ENCODE results near the gene FASTK. TPM values are rescaled to one million over a fixed set of nuclear protein-coding genes. Genes with fewer than 3 reads are reported as not detected.

Gene FASTK
- total and polyA plus RNA-seq, 2 donors (not counting 3 experiments of a cell fraction or from before 2014, with no cell fraction given): 73.3 to 113 TPM

GRCh38 chr7:151066273-151066974 lies 14.2 kb downstream of the FASTK start:
- Histone ChIP-seq H4K20me1 (replicated peaks; ENCODE audit: control insufficient read depth, extremely low read depth, insufficient read depth, low read length) (no peaks in the 10 kb centered on the region), H3K27me3 (ENCODE audit: control insufficient read depth in 2 of 2, insufficient read depth in 2 of 2, low read length in 2 of 2) (no peaks in the 10 kb centered on the region), H3K27ac (ENCODE audit: insufficient read depth, low read depth, low read length) (no peak overlapping the region), H3K9me3 (replicated peaks; ENCODE audit: control insufficient read depth, insufficient read depth, low read length) (no peaks in the 10 kb centered on the region), H3K79me2 (ENCODE audit: control insufficient read depth, insufficient read depth, low read length) (peaks cover 16% of the 10 kb centered on the region), H3K36me3 (ENCODE audit: control insufficient read depth in 2 of 2, extremely low read depth in 1 of 2, insufficient read depth in 2 of 2, low read length in 2 of 2) (peaks cover 18 to 62% of the 10 kb centered on the region in 2 experiments), H3K4me3 (replicated peaks in 1 of 3; ENCODE audit: insufficient read depth in 1 of 3, low read depth in 1 of 3, low read length in 3 of 3) (no peak overlapping the region), H3K9me1 (replicated peaks; ENCODE audit: control insufficient read depth, extremely low read depth, insufficient read depth, low read length) (no peaks in the 10 kb centered on the region), H3K4me1 (ENCODE audit: control insufficient read depth, extremely low read depth, insufficient read depth, low read length) (peaks cover under 1% of the 10 kb centered on the region), H3K4me2 (ENCODE audit: insufficient read depth, low read length) (no peak overlapping the region), H2AFZ (ENCODE audit: low read depth, low read length) (no peak overlapping the region), H3K9ac (replicated peaks; ENCODE audit: extremely low read depth, insufficient read depth, low read length) (no peak overlapping the region)
- intact Hi-C loops (cut with micrococcal nuclease): no loop called here
- no TSS peak for BruUV-seq (replicated peaks)
- no peak for FAIRE-seq
- POLR2A ChIA-PET: interaction anchor here (1.8 kb wide), 1 partner anchor 14 kb away, joined by 7 read pairs; the partner anchor contains the start of gene FASTK
- DNase-seq (ENCODE audit: low read depth, low spot score): no peak
- no peak for TF ChIP-seq FOS (IDR thresholded peaks at IDR 0.05; ENCODE audit: borderline replicate concordance, insufficient read depth, low read length)
- no peak for TF ChIP-seq CTCF (IDR thresholded peaks at IDR 0.05; ENCODE audit: extremely low read depth in 1 of 2, insufficient read depth in 1 of 2, low read depth in 1 of 2, low read length in 2 of 2)
- no peak for TF ChIP-seq MAX (IDR thresholded peaks at IDR 0.05; ENCODE audit: insufficient read depth, insufficient read length)
- TF ChIP-seq EZH2 (IDR thresholded peaks at IDR 0.05; ENCODE audit: borderline replicate concordance, low read depth, low read length, severe bottlenecking): no peak
- TF ChIP-seq MYC (IDR thresholded peaks at IDR 0.05; ENCODE audit: low read depth, low read length): no peak
- no peak for TF ChIP-seq POLR2AphosphoS5 (IDR thresholded peaks at IDR 0.05; ENCODE audit: insufficient read depth, low read depth, low read length)
- no peak for TF ChIP-seq JUN (IDR thresholded peaks at IDR 0.05; ENCODE audit: borderline replicate concordance, insufficient read depth, insufficient read length, low read depth)
- TF ChIP-seq GATA2 (IDR thresholded peaks at IDR 0.05; ENCODE audit: insufficient read depth, insufficient read length, low read depth, low read length): no peak
- no peak for TF ChIP-seq POLR2A (IDR thresholded peaks at IDR 0.05; ENCODE audit: low read depth, low read length)
- CTCF ChIA-PET: no interaction called here
- dilution Hi-C loops (cut with MboI; ENCODE audit: extremely low pct_ligation_motif_present, low sequenced_read_pairs): no loop called here
